HepG2 (cell line): ENCODE measurements around the gene C1RL.

Experiments used
- ASH2L ChIP-seq: fragments of 300-600, 200-600 bp; sonication (generic); IDR thresholded peaks from 2 replicates; pipeline ENCODE4 v1.7.0; 2017; ENCODE audit warnings: low read depth, mild to moderate bottlenecking, moderate library complexity, mixed read lengths, low read length; ENCODE audit not compliant: insufficient read length
- CENPT ChIP-seq: sonication (generic); formaldehyde crosslinking; IDR thresholded peaks from 2 replicates; pipeline ENCODE4 v1.8.0; 2022; ENCODE audit warnings: low read depth, mild to moderate bottlenecking, moderate library complexity, missing genetic modification reagents
- CTCF ChIP-seq: sonication (generic); formaldehyde crosslinking; IDR thresholded peaks from 2 replicates; pipeline ENCODE4 v1.5.0; 2020; ENCODE audit warnings: mild to moderate bottlenecking, missing genetic modification reagents, moderate library complexity
- IRF1 ChIP-seq: sonication (generic); formaldehyde crosslinking; IDR thresholded peaks from 2 replicates; pipeline ENCODE4 v1.4.0; 2020; ENCODE audit warnings: low read depth, mild to moderate bottlenecking, missing genetic modification reagents
- MAFK ChIP-seq, 2 experiments: IDR thresholded peaks in 1 of 2; conservative IDR thresholded peaks in 1 of 2; 2 replicates each; pipeline ENCODE4 v1.6.1; 2011; ENCODE audit warnings: improper control_type of control experiment in 2 of 2, low read length in 2 of 2
- NBN ChIP-seq: fragments of 450-650 bp; conservative IDR thresholded peaks from 2 replicates; pipeline ENCODE4 v1.6.1; 2017
- REST ChIP-seq, 2 experiments: IDR thresholded peaks; 2 replicates each; pipeline ENCODE4 v1.6.1; 2011 to 2012; ENCODE audit warnings: low read length in 2 of 2, borderline replicate concordance in 1 of 2, low read depth in 1 of 2, mild to moderate bottlenecking in 1 of 2, moderate library complexity in 1 of 2
- SRF ChIP-seq: IDR thresholded peaks from 2 replicates; pipeline ENCODE4 v1.6.1; 2011; ENCODE audit warnings: mild to moderate bottlenecking, low read depth, low read length, moderate library complexity
- ZFP91 ChIP-seq: sonication (generic); formaldehyde crosslinking; IDR thresholded peaks from 2 replicates; pipeline ENCODE4 v1.9.0; 2022; ENCODE audit warnings: missing genetic modification reagents, mild to moderate bottlenecking, borderline replicate concordance
- ZNF746 ChIP-seq: sonication (generic); formaldehyde crosslinking; IDR thresholded peaks from 2 replicates; pipeline ENCODE4 v1.8.0; 2022; ENCODE audit warnings: mild to moderate bottlenecking, missing genetic modification reagents
- ZNF878 ChIP-seq: sonication (generic); formaldehyde crosslinking; IDR thresholded peaks from 2 replicates; pipeline ENCODE4 v1.8.1; 2023; ENCODE audit warnings: mild to moderate bottlenecking, missing genetic modification reagents, moderate library complexity

- TF ChIP-seq MAFK (conservative IDR thresholded peaks at IDR 0.05 in 1 of 2, IDR thresholded peaks at IDR 0.05 in 1 of 2; ENCODE audit: low read length in 2 of 2) (no peak), ZNF746 (CRISPR knock-in tag) (no peak), CTCF (CRISPR knock-in tag) (no peak), IRF1 (CRISPR knock-in tag) (no peak), NBN (no peak), ASH2L (no peak), ZNF878 (no peak), REST (IDR thresholded peaks at IDR 0.05; ENCODE audit: borderline replicate concordance in 1 of 2, low read depth in 1 of 2, low read length in 2 of 2) (no peak), SRF (no peak), ZFP91 (CRISPR knock-in tag) (no peak), CENPT (no peak)
Measured at GRCh38 chr12:7143564-7143963, 34.5 kb upstream of the C1RL start.
